Hematopoietic multipotent progenitor cell treated with erythropoietin and hydrocortisone succinate and interleukin-3 and kit ligand, for 4 days (in vitro differentiated cells): Measurements from ENCODE around the gene RYR2.
A peak's percentile ranks its signal among the peaks of the same experiment; 100 is the strongest.
"Not testable (repeated sequence)": the region's sequence is repeated elsewhere in the genome, so short reads cannot be mapped to it uniquely, and the experiment has no call there.

ENCODE experiments used
- DNase-seq: peaks from one replicate; pipeline ENCODE4 v3.0.0-alpha.2; 2015

The RYR2 gene

GRCh38 chr1:237820634-237821033 lies 778.6 kb downstream of the RYR2 start:
- DNase-seq: not testable (repeated sequence)

DNA sequence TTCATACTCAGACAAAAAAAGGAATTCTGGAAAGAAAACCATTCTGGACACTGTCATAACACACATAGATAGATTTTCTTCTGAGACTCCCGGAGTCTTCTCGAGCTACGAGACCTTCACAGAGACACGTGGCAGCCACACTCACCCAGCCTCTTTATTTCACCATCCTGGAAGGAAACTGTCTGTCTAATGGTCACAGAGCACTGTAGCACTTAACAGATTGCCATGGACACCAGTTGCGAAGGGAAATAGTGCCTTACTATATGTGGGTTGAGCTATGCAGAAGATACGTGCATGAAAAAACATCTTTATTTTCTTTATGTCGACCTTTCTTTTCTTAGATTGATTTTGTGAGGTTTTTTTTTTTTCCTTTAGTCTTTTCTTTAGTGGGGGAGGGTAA lies 790.9 kb downstream of the RYR2 start:
- no peak for DNase-seq

GRCh38 chr1:237834048-237834447 lies 792.1 kb downstream of the RYR2 start:
- no peak for DNase-seq

GRCh38 chr1:237834461-237834860 lies 792.5 kb downstream of the RYR2 start:
- DNase-seq: no peak

DNA sequence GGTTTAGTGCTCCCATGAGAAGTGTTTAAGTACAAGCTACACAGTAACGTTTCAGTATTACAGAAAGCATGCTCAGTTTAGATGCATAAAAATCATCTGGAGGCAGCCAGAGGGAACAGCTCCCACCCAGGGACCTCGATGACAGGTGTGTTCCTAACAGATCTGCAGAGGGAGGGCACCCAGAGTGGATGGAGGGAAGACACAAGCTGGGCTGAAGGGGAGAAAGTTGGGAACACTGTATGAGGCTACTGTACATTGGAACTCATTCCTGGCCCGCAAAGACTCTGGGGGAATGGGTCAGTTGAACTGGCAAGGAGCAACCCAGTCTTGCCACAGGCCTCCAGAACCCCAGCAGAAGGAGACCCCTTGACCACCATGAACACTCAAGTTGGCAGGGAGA lies 796.3 kb downstream of the RYR2 start:
- no peak for DNase-seq

DNA sequence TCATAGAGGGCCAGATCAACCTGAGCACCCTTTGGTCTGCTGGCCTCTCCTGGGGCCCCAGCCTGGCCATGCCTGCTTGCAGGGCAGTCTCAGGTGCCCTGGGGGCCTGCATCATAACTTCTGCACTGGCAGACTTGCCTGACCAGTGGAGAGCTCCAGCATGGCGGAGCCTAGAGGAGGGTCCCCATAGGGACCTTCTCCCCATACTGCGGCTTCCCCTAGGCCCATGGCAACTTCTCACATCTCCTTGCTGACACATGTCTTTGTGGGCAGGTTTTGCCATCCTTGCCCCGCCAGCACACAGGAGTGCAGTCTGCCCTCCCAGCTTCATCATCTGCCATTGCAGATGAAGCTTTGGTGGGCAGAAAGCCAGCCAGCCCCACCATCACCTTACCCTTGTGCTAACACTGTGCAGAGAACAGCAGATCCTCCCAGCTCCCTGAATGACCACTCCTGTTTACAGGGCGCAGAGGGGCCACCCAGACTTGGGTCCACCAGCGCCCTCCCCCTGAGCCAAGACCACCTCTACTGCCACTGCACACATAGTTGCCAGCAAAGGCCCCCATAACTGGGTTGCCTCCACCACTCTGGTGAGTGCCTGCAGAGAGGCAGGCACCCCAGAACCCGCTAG lies 797.0 kb downstream of the RYR2 start:
- DNase-seq: no peak

- DNase-seq: no peak
Observed at GRCh38 chr1:237841485-237841884, 799.5 kb downstream of the RYR2 start.

DNA sequence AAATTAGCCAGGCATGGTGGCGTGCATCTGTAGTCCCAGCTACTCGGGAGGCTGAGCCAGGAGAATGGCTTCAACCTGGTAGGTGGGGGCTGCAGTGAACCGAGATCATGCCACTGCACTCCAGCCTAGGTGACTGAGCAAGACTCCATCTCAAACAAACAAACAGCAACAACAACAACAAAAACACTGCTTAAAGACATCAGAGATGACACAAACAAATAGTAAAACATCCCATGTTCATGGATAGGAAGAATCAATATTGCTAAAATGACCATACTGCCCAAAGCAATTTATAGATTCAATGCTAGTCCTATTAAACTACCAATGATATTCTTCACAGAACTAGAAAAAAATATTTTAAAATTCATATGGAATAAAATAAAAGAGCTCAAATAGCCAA lies 801.5 kb downstream of the RYR2 start:
- not testable (repeated sequence) for DNase-seq

- DNase-seq: peak; percentile 77
Observed at GRCh38 chr1:237851210-237851845, 809.3 kb downstream of the RYR2 start.

- DNase-seq: no peak
Observed at GRCh38 chr1:237852342-237852741, 810.4 kb downstream of the RYR2 start.

- DNase-seq: no peak
Observed at GRCh38 chr1:237857455-237857854, 815.5 kb downstream of the RYR2 start.

- no peak for DNase-seq
Observed at GRCh38 chr1:237858992-237859391, 817.0 kb downstream of the RYR2 start.

DNA sequence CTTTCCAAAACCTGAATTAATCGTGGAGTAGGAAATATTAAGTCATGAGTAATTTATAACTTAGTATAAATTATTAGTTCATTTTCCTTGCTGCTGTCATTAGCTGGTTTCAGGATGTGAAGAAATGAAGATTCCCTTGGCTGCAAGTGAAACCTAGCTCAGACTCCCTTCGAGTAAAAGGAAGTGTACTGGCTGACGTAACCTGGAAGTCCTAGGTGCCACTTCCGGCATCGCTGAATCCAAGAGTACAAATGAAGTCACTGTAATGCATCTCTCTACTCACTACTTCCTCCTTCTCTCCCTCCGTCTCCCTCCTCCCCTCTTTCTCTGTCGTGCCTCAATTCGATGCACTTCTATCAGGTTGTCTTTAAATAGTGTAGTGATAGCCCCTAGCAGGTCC lies 820.0 kb downstream of the RYR2 start:
- no peak for DNase-seq

GRCh38 chr1:237863234-237863633 lies 821.2 kb downstream of the RYR2 start:
- peak; percentile 13 for DNase-seq

DNA sequence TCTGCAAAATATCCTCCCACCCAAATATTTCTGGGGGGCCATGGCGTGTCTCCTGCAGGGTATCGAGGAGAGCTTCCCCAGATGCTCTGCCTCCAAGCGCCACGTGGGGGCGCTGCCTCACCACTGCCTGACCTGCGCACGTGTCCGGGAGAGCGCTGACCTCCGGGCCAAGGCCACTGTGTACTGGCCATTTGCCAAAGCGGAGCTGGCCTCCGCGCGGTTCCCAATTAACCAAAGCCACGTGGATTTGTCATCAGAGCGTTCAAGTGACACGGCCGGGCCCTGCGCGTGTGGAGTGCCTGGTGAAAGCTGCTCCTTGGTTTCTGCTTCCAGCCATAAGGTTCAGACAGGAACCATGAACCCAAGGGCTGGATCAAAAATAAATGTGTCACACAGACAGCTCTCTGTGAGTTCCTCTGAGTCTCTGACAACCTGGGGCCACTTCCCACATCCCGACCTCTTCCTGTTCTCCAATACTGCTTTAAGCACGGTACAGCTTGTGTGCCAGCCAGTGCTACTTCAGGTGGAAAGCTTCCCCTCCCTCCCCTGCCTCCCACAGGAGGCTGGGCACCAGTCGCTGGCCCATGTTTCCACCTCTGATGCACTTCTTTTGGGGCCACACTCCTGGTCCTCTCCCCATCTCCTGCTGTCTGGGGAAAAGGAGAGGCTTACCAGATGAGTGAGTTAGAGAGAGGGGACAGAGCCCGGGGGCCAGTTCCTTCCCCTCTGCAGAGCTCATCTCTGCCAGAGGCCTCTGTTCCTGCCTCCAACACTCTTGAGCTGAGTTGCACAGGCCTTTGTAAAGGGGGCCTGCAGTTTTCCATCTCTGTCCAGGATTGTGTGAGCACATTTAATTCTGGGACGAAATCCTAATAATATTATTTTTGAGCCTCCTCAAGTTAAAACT lies 822.6 kb downstream of the RYR2 start:
- DNase-seq: peak; percentile 71

DNA sequence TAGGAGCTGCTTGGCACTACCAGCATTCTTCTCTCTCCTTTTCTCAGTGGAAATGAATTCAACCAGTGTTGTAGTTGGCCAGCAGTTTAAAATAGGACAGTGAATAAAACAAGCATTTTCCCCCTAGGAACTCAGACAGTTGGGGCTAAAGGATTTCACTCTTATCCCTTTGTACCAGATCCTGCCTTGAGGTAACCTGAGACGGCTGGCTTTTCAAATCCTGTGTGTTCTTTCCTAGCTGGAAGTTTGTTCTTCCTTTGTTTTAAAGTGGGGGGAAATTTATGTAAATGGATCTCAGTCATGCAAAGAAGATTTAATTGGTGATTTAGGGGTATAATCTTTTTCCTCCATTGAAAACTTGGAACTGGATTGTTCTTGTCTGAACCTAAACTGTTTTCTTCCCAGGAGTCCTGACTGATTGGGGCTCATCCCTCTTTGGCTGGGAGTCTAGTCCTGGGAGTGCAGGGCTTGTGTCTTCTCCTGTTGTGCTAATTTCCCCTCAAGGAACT lies 825.5 kb downstream of the RYR2 start:
- DNase-seq: no peak

DNA sequence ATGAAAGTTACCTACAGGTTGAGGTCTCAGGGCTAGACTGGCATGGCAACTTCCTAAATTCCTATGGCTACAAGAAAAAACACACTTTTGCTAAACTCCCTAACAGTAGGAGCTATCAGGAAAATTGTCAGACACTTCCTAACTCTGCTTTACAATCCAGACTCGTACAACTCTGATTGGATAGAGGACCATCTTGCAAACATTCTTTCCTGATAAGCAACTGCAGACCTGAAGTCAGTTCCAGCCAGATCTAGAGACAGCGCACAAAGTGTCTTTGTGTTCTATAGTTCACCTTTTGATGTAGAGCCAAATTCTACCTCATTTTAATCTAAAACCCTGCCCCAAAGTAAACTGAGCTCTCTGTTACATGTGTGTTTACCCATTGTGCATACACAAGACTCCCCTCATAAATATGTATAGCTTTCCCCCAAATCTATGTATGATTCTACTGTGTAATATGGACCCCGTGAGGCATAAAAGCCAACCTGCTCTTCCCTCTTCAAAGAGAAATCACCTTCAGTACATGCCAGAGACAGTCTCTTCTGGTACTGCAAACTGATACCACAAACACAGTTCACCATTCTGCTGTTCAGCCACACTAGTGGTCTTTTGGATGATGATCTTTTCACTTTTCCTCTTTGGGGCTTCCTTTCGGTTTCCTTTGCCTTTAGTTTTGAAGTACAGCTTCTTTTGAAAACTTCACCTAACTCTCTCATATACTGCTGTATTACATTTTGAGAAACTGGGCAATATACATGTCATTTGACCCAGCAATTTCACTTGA lies 827.0 kb downstream of the RYR2 start:
- no peak for DNase-seq

DNA sequence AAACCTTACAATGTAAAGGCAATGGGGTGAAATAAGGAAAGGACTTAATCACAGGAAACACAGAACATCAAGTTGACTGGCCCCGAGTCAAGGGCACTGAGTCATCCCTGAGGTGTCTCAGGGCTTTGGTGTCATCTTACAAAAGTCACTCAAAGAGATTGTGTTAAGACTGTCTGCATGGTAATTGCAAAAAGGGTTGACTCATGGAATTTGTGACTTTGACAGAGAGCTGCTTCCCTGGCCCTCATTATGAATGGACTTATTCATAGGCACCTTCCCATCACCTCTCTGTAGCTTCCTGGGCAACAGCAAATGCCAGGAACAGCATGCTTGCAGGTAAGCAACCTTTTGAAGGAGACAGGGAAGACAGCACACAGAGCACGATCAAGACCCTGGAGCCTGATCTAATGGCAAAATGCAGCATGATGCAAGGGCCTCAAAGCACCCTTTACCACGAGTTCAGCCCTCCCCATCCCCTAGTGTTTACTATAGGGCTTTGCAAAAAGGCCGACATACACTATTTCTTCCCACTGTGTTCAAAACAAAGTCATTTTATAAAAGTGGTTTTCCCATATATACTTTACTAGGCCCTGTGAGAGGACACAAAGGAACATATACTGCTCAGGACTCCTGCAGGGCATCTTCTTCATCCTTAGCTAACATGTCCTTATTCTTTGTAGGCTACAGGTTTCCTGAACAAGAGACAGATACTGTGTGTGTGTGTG lies 831.7 kb downstream of the RYR2 start:
- no peak for DNase-seq

DNA sequence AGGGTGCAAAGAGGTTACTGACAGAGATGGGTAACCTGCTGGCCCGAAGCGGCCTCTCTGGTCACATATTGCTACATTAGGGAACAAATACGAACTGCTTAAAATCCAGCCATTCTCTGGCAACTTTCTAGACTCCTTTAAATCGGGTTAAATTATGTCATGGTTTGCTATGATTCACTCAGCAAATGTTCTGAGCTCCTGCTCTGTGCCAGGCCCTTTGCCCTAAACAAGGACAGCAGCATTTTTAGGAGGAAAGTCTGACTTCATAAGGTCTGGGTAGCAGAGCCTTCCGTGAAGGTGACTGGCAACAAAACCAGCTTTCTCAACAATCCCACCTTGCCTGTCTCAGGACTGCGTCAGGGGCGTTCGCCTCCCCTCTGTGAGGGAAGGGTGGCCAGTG lies 833.3 kb downstream of the RYR2 start:
- no peak for DNase-seq

- DNase-seq: no peak
Observed at GRCh38 chr1:237877631-237878030, 835.6 kb downstream of the RYR2 start.

DNA sequence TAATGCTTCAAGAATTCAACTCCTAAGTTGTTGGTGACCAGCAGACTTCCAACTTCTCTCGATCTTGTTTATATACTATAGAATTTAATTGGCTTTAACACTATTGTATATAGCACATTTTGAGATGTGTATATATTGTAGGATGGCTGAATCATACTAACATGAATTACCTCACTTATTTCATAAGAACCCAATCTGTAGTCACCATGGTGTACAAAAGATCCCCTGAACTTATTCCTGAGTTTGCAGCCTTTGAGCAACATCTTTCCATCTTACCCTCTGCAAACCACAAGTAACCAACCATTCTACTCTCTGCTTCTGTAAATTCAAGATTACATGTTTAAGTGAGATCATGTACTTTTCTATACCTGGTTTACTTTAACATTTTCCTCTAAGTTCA lies 836.4 kb downstream of the RYR2 start:
- no peak for DNase-seq

DNA sequence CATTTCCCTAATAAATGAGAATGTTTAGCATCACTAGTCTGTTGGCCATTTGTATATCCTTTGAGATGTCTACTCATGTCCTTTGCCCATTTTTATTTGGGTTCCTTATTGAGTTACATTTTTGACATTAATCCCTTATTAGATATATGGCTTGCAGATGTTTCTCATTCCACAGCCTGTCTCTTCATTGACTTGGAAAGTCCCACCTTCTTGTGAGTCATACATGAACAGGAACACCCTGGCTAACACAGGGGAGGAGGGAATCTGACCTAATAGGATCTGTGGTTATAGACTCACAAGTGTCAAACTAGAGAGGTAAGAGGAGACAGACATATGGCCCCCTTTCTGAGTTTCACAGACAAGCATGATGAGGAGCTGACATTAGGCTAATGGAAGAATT lies 837.2 kb downstream of the RYR2 start:
- DNase-seq: no peak
